WTC11 (cell line): Measurements from ENCODE around the gene CNTRL. TPM values are rescaled to one million over a fixed set of nuclear protein-coding genes. Genes with fewer than 3 reads are reported as not detected.
A peak's percentile ranks its signal among the peaks of the same experiment; 100 is the strongest.

Experiments used
- ATAC-seq: fragments of 200-7000 bp; cut with Tn5 transposase; 2 replicates; pipeline ENCODE4 v1.10.0; 2021; ENCODE audit warnings: mild to moderate bottlenecking, moderate library complexity
- CTCF ChIA-PET: fragments of 300-600 bp; sonication (Branson Sonifier 250); formaldehyde crosslinking; loops from one replicate; lab custom pipeline; 2021; ENCODE audit warnings: antibody characterized with exemption; lab: Charles Lee
- POLR2A ChIA-PET: fragments of 350-600 bp; sonication (Branson Sonifier 250); formaldehyde crosslinking; loops from one replicate; lab custom pipeline; 2021; ENCODE audit warnings: antibody characterized with exemption; lab: Charles Lee
- DNase-seq: peaks from one replicate; pipeline ENCODE4 v3.0.0; 2021; ENCODE audit warnings: low spot score
- H3K27ac Mint-ChIP-seq: 2 replicates; pipeline ENCODE4 v1.8.0; 2021; ENCODE audit warnings: mixed read lengths
- H3K27me3 Mint-ChIP-seq: 2 replicates; pipeline ENCODE4 v1.8.0; 2021; ENCODE audit warnings: low read depth, mild to moderate bottlenecking, moderate library complexity, mixed read lengths
- H3K36me3 Mint-ChIP-seq: 2 replicates; pipeline ENCODE4 v1.8.0; 2021; ENCODE audit warnings: mixed read lengths
- H3K4me1 Mint-ChIP-seq: 2 replicates; pipeline ENCODE4 v1.8.0; 2022; ENCODE audit warnings: mixed read lengths
- H3K4me3 Mint-ChIP-seq: 2 replicates; pipeline ENCODE4 v1.8.0; 2021; ENCODE audit warnings: mild to moderate bottlenecking, moderate library complexity, mixed read lengths
- H3K9me3 Mint-ChIP-seq: 2 replicates; pipeline ENCODE4 v1.8.0; 2021; ENCODE audit warnings: mixed read lengths
- ATF1 ChIP-seq: sonication (generic); formaldehyde crosslinking; IDR thresholded peaks from 2 replicates; pipeline ENCODE4 v1.8.1; 2023; ENCODE audit warnings: mild to moderate bottlenecking, moderate library complexity, missing genetic modification reagents
- CBFB ChIP-seq: sonication (generic); formaldehyde crosslinking; IDR thresholded peaks from 2 replicates; pipeline ENCODE4 v1.8.1; 2022; ENCODE audit warnings: mild to moderate bottlenecking, low read depth, missing genetic modification reagents
- E2F4 ChIP-seq: sonication (generic); formaldehyde crosslinking; IDR thresholded peaks from 2 replicates; pipeline ENCODE4 v1.8.1; 2022; ENCODE audit warnings: low read depth, mild to moderate bottlenecking, moderate library complexity, missing genetic modification reagents, borderline replicate concordance
- ETV6 ChIP-seq: sonication (generic); formaldehyde crosslinking; IDR thresholded peaks from 2 replicates; pipeline ENCODE4 v1.8.1; 2022; ENCODE audit warnings: mild to moderate bottlenecking, missing genetic modification reagents
- FOXJ3 ChIP-seq: sonication (generic); formaldehyde crosslinking; IDR thresholded peaks from 2 replicates; pipeline ENCODE4 v1.9.0; 2021; ENCODE audit warnings: missing genetic modification reagents, mild to moderate bottlenecking, borderline replicate concordance
- FOXK1 ChIP-seq: sonication (generic); formaldehyde crosslinking; IDR thresholded peaks from 2 replicates; pipeline ENCODE4 v1.8.0; 2022; ENCODE audit warnings: mild to moderate bottlenecking, moderate library complexity, missing genetic modification reagents
- HMGXB4 ChIP-seq: sonication (generic); formaldehyde crosslinking; IDR thresholded peaks from 2 replicates; pipeline ENCODE4 v1.8.1; 2023; ENCODE audit warnings: mild to moderate bottlenecking, moderate library complexity, missing genetic modification reagents
- PRDM15 ChIP-seq: sonication (generic); formaldehyde crosslinking; IDR thresholded peaks from 2 replicates; pipeline ENCODE4 v1.8.0; 2022; ENCODE audit warnings: missing genetic modification reagents
- ZNF121 ChIP-seq: sonication (generic); formaldehyde crosslinking; IDR thresholded peaks from 2 replicates; pipeline ENCODE4 v1.8.0; 2023; ENCODE audit warnings: missing genetic modification reagents
- ZNF317 ChIP-seq: sonication (generic); formaldehyde crosslinking; IDR thresholded peaks from 2 replicates; pipeline ENCODE4 v1.8.1; 2023; ENCODE audit warnings: low read depth, mild to moderate bottlenecking, moderate library complexity, missing genetic modification reagents, borderline replicate concordance
- ZNF396 ChIP-seq: fragments of 250-450 bp; sonication (Bioruptor Pico); IDR thresholded peaks from 2 replicates; pipeline ENCODE4 v1.8.0; 2021; ENCODE audit warnings: mild to moderate bottlenecking, moderate library complexity, borderline replicate concordance
- total RNA-seq: library from RNA; stranded (reverse); gene quantifications from 3 replicates; pipeline ENCODE4 v1.2.3, GENCODE V29; 2021
- TF ChIP-seq, protein P1 (sequence below): sonication (generic); formaldehyde crosslinking; IDR thresholded peaks from 2 replicates; pipeline ENCODE4 v1.8.1; 2023; ENCODE audit warnings: mild to moderate bottlenecking, missing genetic modification reagents, borderline replicate concordance

The CNTRL gene
- total RNA-seq, 1 experiment from 2014 or later = 13.3 TPM

DNA sequence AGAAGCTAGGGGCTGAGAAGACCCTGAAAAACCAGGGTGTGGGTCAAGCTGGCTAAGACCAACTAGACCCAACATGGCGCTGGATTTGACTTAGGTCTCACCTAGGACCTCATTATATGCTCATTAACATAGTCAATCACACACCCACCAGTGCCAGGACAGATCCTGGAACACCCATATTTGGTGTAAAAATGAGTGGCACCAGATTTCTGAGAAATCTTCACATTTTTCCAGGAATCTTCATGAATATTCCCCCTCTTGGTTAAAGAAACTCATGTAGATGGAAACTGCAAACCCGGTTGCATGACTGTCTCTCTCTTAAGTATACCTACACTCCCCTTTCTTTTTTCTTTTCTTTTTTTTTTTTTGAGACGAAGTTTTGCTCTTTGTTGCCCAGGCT lies 144.8 kb downstream of the CNTRL start:
- TF ChIP-seq FOXK1 (CRISPR knock-in tag) (no peak), ATF1 (CRISPR knock-in tag) (no peak), E2F4 (CRISPR knock-in tag) (no peak)
- Mint-ChIP-seq H3K27ac (no peak overlapping the region), H3K9me3 (no peaks in the 10 kb centered on the region), H3K27me3 (peaks cover 7% of the 10 kb centered on the region; the same call in 1 of the 2 replicates), H3K4me1 (peaks cover 37% of the 10 kb centered on the region), H3K4me3 (no peak overlapping the region), H3K36me3 (no peaks in the 10 kb centered on the region)
- ATAC-seq = no peak
- ChIA-PET CTCF (interaction anchor here (0.6 to 2.6 kb wide), 2 partner anchors 68 to 174 kb away, joined by 3 to 10 read pairs; no protein-coding TSS in a partner anchor), POLR2A (no interaction called here)
- no peak for DNase-seq

DNA sequence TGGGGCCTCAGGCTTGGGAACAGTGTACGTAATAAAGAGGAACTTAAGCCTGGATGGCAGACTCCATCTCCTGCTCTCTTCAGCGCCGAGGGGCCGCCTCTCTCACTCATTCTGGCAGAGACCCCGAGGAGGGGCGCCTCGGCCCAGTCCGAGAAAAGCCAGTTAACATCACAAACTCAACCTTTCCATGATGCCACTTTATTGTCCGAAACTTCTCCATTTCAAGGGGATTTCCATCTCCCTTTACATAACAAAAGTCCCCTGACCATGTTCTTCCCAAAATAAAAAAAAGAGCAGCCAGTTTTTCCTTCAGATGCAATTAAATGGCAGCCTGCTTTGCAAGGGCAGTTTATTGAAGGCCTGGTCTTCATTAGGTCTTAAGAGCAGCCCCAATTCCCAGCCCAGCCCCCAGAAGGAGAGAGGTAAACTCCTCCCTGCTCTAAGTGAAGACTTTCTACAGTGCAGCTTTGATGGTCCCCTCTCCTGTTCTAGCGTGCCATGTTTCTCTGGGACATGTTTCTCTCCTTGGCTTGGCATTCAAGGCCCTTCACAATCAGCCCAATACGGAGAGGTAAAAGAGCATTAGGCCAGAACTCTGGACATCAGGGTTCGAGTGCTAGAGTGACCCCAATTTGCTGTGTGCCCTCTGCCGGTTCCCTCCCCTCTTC lies 146.4 kb downstream of the CNTRL start:
- peak; percentile 48; the same call in 1 of the 2 replicates for TF ChIP-seq ZNF396
- no peak for TF ChIP-seq ATF1 (CRISPR knock-in tag)
- TF ChIP-seq HMGXB4 (CRISPR knock-in tag) = no peak
- TF ChIP-seq FOXJ3 (CRISPR knock-in tag) = no peak
- TF ChIP-seq ETV6 (CRISPR knock-in tag) = peak; percentile 25; the same call in 1 of the 2 replicates
- TF ChIP-seq ZNF317 (CRISPR knock-in tag) = no peak
- TF ChIP-seq, protein P1, sequence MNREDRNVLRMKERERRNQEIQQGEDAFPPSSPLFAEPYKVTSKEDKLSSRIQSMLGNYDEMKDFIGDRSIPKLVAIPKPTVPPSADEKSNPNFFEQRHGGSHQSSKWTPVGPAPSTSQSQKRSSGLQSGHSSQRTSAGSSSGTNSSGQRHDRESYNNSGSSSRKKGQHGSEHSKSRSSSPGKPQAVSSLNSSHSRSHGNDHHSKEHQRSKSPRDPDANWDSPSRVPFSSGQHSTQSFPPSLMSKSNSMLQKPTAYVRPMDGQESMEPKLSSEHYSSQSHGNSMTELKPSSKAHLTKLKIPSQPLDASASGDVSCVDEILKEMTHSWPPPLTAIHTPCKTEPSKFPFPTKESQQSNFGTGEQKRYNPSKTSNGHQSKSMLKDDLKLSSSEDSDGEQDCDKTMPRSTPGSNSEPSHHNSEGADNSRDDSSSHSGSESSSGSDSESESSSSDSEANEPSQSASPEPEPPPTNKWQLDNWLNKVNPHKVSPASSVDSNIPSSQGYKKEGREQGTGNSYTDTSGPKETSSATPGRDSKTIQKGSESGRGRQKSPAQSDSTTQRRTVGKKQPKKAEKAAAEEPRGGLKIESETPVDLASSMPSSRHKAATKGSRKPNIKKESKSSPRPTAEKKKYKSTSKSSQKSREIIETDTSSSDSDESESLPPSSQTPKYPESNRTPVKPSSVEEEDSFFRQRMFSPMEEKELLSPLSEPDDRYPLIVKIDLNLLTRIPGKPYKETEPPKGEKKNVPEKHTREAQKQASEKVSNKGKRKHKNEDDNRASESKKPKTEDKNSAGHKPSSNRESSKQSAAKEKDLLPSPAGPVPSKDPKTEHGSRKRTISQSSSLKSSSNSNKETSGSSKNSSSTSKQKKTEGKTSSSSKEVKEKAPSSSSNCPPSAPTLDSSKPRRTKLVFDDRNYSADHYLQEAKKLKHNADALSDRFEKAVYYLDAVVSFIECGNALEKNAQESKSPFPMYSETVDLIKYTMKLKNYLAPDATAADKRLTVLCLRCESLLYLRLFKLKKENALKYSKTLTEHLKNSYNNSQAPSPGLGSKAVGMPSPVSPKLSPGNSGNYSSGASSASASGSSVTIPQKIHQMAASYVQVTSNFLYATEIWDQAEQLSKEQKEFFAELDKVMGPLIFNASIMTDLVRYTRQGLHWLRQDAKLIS (CRISPR knock-in tag) = peak; percentile 68; the same call in 1 of the 2 replicates
- TF ChIP-seq ZNF121 (CRISPR knock-in tag) = peak; percentile 79
- TF ChIP-seq CBFB (CRISPR knock-in tag) = no peak
- H3K36me3 Mint-ChIP-seq = no peaks in the 10 kb centered on the region
- ATAC-seq (peak; percentile 88), DNase-seq (peak; percentile 57)
- peak overlapping the region; percentile 57 for H3K4me3 Mint-ChIP-seq
- CTCF ChIA-PET = interaction anchor here (0.5 to 2.6 kb wide), 7 partner anchors 8 to 99 kb away, joined by 3 to 10 read pairs (median 3); partner anchors contain the start of gene GSN
- H3K27me3 Mint-ChIP-seq = peaks cover 7% of the 10 kb centered on the region; the same call in 1 of the 2 replicates
- H3K27ac Mint-ChIP-seq = peak overlapping the region; percentile 96
- peaks cover 37% of the 10 kb centered on the region for H3K4me1 Mint-ChIP-seq
- H3K9me3 Mint-ChIP-seq = no peaks in the 10 kb centered on the region
- POLR2A ChIA-PET = interaction anchor here (0.9 kb wide), 1 partner anchor 99 kb away, joined by 3 read pairs; no protein-coding TSS in a partner anchor

DNA sequence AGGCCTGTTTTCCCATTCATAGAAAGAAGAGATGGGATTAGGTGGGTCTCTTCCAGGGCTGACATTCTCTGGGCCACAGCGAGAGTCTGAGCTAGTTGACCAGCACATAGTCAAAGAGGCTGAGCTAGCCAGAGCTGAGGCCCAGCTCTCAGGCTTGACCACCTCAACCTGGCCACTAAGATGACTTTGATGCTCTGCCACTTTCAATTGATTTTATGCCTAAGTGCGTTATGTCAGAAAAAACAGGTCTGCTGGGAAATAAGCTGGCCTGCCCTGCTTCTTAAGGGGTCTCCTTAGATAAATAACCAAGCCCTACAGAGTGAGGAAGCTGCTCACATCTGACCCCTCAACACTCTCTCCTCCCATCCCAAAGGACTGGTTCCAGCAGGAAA lies 146.9 kb downstream of the CNTRL start:
- Mint-ChIP-seq H3K9me3 (no peaks in the 10 kb centered on the region), H3K4me1 (peaks cover 37% of the 10 kb centered on the region), H3K36me3 (no peaks in the 10 kb centered on the region), H3K4me3 (peak overlapping the region; percentile 57), H3K27me3 (peaks cover 7% of the 10 kb centered on the region; the same call in 1 of the 2 replicates), H3K27ac (peak overlapping the region; percentile 96)
- no peak for DNase-seq
- peak; percentile 22 for ATAC-seq
- TF ChIP-seq PRDM15 (CRISPR knock-in tag) = no peak
- POLR2A ChIA-PET = interaction anchor here (0.9 kb wide), 1 partner anchor 98 kb away, joined by 3 read pairs; no protein-coding TSS in a partner anchor
- CTCF ChIA-PET = interaction anchor here (0.5 to 2.6 kb wide), 8 partner anchors 9 to 98 kb away, joined by 3 to 10 read pairs (median 4); partner anchors contain the start of gene GSN
